Stimulated activated CD4-positive, alpha-beta T cell treated with anti-CD3 and anti-CD28 coated beads, Interleukin-15, amount 100 ng/mL, for 24 hours (primary cell): ENCODE results near the gene OGN.

Source experiments
- DNase-seq: peaks from one replicate; pipeline ENCODE4 v3.0.0-alpha.2; 2020

Gene OGN

DNA sequence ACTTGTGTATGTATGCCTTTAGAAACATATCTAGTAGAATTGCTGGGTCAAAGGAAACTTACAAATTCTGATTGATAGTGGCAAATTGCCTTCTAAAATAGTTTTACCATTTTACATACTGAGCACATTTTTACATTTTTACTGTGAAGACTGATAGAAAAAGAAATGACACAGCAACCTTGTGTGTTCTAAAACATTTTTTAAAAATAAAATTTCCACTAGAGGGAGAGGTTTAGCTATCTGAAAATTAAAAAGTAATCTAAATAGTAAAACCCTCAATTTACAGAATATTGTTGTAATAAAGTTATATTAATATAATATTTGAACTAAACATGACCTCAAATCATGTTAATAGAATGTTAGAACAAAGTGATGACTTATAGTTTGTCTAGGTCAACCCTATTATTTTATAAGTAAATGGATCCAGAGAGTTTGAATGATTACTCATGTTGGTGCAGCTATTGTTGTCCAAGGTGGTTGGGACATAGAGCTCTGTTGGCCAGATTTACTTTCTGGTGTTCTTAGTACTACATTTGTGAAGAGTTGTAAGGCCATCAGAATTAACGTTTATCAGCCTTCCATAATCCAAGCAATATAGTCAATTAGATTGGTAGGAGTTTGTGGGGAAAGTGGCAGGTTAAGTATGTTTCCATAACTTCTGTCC, 61.4 kb downstream of the OGN start:
- no peak for DNase-seq

DNA sequence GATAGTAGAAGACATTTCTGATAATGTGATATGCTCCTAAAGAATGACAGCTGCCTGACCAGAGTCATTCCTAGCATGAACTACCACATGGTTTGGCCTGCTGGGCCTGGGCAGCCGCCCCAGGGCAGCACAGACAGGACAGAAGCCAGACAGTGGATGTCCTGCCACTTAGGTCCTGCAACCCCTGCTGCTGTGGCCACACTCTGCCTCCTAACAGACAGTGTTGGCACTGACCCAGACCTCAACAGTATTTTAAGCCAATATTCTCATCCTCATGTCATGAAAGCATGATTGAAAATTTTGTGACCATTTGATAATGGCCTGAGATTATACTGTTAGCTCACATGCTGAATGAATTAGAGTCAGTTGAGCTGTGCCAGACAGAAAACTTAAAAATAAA, 62.8 kb downstream of the OGN start:
- DNase-seq: no peak

DNA sequence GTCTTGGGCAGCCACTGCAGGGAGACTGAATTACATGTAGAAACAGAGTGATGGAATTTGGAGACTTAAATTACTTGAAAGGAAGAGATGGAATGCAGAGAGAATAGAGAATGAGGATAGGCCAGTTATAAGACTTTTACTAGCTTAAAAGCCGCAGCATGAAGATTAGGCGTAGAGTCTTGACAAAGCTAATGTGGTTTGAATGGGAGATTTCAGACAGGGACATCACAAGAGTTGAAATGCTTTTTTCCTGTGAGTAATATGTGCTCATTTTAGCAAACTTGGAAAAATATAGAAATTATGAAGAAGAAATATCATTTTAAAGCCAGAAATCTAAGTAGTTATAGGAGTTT, 71.1 kb downstream of the OGN start:
- no peak for DNase-seq
